Measurements from ENCODE around the gene C2orf42. TPM values are rescaled to one million over a fixed set of nuclear protein-coding genes. Genes with fewer than 3 reads are reported as not detected.
A peak's percentile ranks its signal among the peaks of the same experiment; 100 is the strongest.
"Not testable (repeated sequence)": the region's sequence is repeated elsewhere in the genome, so short reads cannot be mapped to it uniquely, and the experiment has no call there.

The C2orf42 gene
- total RNA-seq, 1 experiment from 2014 or later: 17.1 TPM

DNA sequence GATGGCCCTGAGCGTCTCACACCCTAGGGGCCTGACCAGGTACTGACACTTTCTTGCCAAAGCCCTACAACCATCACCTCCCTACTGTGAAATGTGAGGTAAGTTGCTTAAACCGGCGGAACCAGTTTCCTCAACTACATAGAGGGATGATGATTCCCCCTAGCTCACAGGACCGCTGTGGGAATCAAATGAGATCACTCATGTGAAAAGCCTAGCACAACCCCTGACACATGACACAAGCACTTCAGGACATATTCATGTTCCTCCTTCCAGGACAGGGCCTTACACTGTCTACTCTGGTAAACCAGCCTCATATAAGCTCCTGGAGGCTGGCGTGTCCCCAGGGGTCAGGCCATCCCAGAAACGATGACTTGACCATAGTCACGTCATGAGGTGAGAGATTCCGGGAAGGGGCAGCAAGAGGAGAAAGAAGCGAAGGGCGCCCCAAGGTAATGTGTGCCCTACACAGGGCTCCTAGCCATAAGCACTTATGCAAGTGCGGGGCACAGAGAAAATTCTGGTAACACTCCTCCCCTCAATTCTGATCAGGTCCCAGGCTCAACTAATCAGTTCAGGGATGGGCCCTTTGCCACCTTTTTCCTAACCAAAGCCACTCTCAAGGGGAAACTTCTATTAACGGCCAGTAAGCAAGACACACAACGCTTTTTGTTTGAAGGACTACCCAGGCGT is 49.5 kb downstream of the C2orf42 start:
- Histone ChIP-seq H3K9me2 (replicated peaks; ENCODE audit: low read length) (no peaks in the 10 kb centered on the region), H3K4me1 (ENCODE audit: insufficient read depth, low read length) (peaks cover 28% of the 10 kb centered on the region), H2AFZ (ENCODE audit: low read length) (peak overlapping the region; percentile 40; the same call in 1 of the 2 replicates), H3K79me2 (ENCODE audit: low read length) (peaks cover 6% of the 10 kb centered on the region; the same call in 1 of the 2 replicates), H3K4me2 (ENCODE audit: low read length) (peak overlapping the region; percentile 83), H3F3A (ENCODE audit: low read length, unreplicated experiment) (no peaks in the 10 kb centered on the region), H3K27ac (ENCODE audit: low read length) (peak overlapping the region; percentile 87), H3K4me3 (ENCODE audit: low read length) (peak overlapping the region; percentile 63), H4K20me1 (ENCODE audit: low read length) (no peaks in the 10 kb centered on the region), H3K9me3 (ENCODE audit: low read length) (no peaks in the 10 kb centered on the region), H3K27me3 (ENCODE audit: low read length) (no peaks in the 10 kb centered on the region), H3K36me3 (ENCODE audit: low read depth, low read length) (no peaks in the 10 kb centered on the region), H3K9ac (ENCODE audit: low read length) (peak overlapping the region; percentile 92)
- intact Hi-C loops (cut with micrococcal nuclease): no loop called here
- CTCF ChIA-PET: no interaction called here
- BruUV-seq (replicated peaks): TSS peak; percentile 89
- DNase-seq: peak; percentile 96
- TF ChIP-seq, protein P1, sequence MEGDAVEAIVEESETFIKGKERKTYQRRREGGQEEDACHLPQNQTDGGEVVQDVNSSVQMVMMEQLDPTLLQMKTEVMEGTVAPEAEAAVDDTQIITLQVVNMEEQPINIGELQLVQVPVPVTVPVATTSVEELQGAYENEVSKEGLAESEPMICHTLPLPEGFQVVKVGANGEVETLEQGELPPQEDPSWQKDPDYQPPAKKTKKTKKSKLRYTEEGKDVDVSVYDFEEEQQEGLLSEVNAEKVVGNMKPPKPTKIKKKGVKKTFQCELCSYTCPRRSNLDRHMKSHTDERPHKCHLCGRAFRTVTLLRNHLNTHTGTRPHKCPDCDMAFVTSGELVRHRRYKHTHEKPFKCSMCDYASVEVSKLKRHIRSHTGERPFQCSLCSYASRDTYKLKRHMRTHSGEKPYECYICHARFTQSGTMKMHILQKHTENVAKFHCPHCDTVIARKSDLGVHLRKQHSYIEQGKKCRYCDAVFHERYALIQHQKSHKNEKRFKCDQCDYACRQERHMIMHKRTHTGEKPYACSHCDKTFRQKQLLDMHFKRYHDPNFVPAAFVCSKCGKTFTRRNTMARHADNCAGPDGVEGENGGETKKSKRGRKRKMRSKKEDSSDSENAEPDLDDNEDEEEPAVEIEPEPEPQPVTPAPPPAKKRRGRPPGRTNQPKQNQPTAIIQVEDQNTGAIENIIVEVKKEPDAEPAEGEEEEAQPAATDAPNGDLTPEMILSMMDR (conservative IDR thresholded peaks at IDR 0.05; ENCODE audit: low read depth, low read length): no peak; the same call in 1 of the 2 replicates
- TF ChIP-seq EZH2phosphoT487 (IDR thresholded peaks at IDR 0.05; ENCODE audit: borderline replicate concordance, low read length) (no peak), EZH2 (IDR thresholded peaks at IDR 0.05; ENCODE audit: low read length, unreplicated experiment) (no peak)
- POLR2A ChIA-PET (ENCODE audit: unreplicated experiment): interaction anchor here (0.7 kb wide), 1 partner anchor 225 kb away, joined by 4 read pairs; no protein-coding TSS in a partner anchor
- peak; percentile 4; the same call in 1 of the 2 replicates for ATAC-seq

DNA sequence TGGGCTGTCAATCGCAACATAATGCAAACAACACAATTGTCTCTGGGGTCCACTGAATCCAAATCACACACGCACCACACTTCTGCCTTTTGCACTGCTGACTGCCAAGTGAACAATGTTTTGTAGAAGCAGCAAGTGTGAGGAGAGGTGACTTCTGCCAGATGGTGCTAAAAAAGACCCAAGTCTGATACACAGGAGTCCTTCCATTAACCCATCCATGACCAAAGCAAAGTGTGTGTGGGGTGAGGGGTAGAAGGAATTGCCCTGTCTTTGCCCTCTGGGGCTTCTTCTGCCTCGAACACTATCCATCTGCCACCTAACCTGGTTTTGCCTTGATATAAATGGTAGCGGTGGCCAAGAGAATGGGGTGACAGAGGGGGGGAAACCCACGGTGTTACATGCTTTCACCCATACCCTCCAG is 50.0 kb downstream of the C2orf42 start:
- intact Hi-C loops (cut with micrococcal nuclease): no loop called here
- peak overlapping the region; percentile 83 for H3K4me2 ChIP-seq (ENCODE audit: low read length)
- POLR2A ChIA-PET (ENCODE audit: unreplicated experiment): no interaction called here
- H3K36me3 ChIP-seq (ENCODE audit: low read depth, low read length): no peaks in the 10 kb centered on the region
- H2AFZ ChIP-seq (ENCODE audit: low read length): no peak overlapping the region
- BruUV-seq (replicated peaks): no TSS peak
- no peaks in the 10 kb centered on the region for H3K9me3 ChIP-seq (ENCODE audit: low read length)
- H3K27me3 ChIP-seq (ENCODE audit: low read length): no peaks in the 10 kb centered on the region
- H3F3A ChIP-seq (ENCODE audit: low read length, unreplicated experiment): no peaks in the 10 kb centered on the region
- peaks cover 33% of the 10 kb centered on the region for H3K4me1 ChIP-seq (ENCODE audit: insufficient read depth, low read length)
- no peaks in the 10 kb centered on the region for H4K20me1 ChIP-seq (ENCODE audit: low read length)
- no peak overlapping the region for H3K4me3 ChIP-seq (ENCODE audit: low read length)
- H3K79me2 ChIP-seq (ENCODE audit: low read length): peaks cover 6% of the 10 kb centered on the region; the same call in 1 of the 2 replicates
- H3K9me2 ChIP-seq (replicated peaks; ENCODE audit: low read length): no peaks in the 10 kb centered on the region
- peak overlapping the region; percentile 19; the same call in 1 of the 2 replicates for H3K9ac ChIP-seq (ENCODE audit: low read length)
- no peak for DNase-seq
- CTCF ChIA-PET: no interaction called here
- TF ChIP-seq, protein P1 (conservative IDR thresholded peaks at IDR 0.05; ENCODE audit: low read depth, low read length): peak; percentile 62; the same call in 1 of the 2 replicates
- no peak for TF ChIP-seq EZH2 (IDR thresholded peaks at IDR 0.05; ENCODE audit: low read length, unreplicated experiment)
- ATAC-seq: no peak
- peak overlapping the region; percentile 87 for H3K27ac ChIP-seq (ENCODE audit: low read length)

DNA sequence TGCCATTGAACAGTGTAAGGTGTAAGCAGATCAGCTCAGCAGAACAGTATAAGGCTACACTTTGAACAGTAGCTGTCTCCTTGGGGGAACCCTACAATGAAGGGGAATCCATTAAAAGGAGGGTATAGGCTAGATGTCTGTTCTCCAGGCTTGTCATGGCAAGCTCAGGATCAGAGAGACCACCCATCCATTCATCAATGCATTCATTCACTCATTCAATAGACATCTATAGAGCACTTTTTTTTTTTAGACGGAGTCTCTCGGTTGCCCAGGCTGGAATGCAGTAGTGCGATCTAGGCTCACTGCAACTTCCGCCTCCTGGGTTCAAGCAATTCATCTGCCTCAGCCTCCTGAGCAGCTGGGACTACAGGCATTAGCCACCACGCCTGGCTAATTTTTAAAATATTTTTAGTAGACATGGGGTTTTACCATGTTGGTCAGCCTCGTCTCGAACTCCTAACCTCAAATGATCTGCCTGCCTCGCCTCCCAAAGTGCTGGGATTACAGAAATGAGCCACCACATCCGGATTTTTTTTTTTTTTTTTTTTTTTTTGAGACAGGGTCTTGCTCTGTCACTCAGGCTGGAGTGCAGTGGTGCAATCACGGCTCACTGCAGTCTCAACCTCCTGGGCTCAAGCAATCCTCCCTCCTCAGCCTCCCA is 56.4 kb downstream of the C2orf42 start:
- CTCF ChIA-PET; H3K9me2 ChIP-seq (replicated peaks; ENCODE audit: low read length); POLR2A ChIA-PET (ENCODE audit: unreplicated experiment); DNase-seq; H3K79me2 ChIP-seq (ENCODE audit: low read length); H3K27me3 ChIP-seq (ENCODE audit: low read length); H3K4me3 ChIP-seq (ENCODE audit: low read length); intact Hi-C loops (cut with micrococcal nuclease); H3K4me2 ChIP-seq (ENCODE audit: low read length); H3K9ac ChIP-seq (ENCODE audit: low read length); ATAC-seq; BruUV-seq (replicated peaks); H2AFZ ChIP-seq (ENCODE audit: low read length); H4K20me1 ChIP-seq (ENCODE audit: low read length); H3K36me3 ChIP-seq (ENCODE audit: low read depth, low read length); H3F3A ChIP-seq (ENCODE audit: low read length, unreplicated experiment); H3K9me3 ChIP-seq (ENCODE audit: low read length); H3K27ac ChIP-seq (ENCODE audit: low read length): not testable (repeated sequence)
- peaks cover 39% of the 10 kb centered on the region for H3K4me1 ChIP-seq (ENCODE audit: insufficient read depth, low read length)
